ENCODE results near the gene SLC7A8.

- no peak for TF ChIP-seq ZNF274 (IDR thresholded peaks at IDR 0.05; ENCODE audit: low read length)
- TF ChIP-seq ZNF274 (tag by site-specific recombination; IDR thresholded peaks at IDR 0.05; ENCODE audit: borderline replicate concordance) = no peak
- TF ChIP-seq, protein P1, sequence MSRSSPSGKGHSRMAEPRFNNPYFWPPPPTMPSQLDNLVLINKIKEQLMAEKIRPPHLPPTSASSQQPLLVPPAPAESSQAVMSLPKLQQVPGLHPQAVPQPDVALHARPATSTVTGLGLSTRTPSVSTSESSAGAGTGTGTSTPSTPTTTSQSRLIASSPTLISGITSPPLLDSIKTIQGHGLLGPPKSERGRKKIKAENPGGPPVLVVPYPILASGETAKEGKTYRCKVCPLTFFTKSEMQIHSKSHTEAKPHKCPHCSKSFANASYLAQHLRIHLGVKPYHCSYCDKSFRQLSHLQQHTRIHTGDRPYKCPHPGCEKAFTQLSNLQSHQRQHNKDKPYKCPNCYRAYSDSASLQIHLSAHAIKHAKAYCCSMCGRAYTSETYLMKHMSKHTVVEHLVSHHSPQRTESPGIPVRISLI (tag by site-specific recombination; IDR thresholded peaks at IDR 0.05) = no peak
Observed at GRCh38 chr14:23137192-23137812, 46.2 kb downstream of the SLC7A8 start.
